EH (cell line): ENCODE data around the gene INHBA.

Experiments
- DNase-seq: peaks from one replicate; pipeline ENCODE4 v3.0.0-alpha.2; 2015; ENCODE audit warnings: low read depth

INHBA gene

DNA sequence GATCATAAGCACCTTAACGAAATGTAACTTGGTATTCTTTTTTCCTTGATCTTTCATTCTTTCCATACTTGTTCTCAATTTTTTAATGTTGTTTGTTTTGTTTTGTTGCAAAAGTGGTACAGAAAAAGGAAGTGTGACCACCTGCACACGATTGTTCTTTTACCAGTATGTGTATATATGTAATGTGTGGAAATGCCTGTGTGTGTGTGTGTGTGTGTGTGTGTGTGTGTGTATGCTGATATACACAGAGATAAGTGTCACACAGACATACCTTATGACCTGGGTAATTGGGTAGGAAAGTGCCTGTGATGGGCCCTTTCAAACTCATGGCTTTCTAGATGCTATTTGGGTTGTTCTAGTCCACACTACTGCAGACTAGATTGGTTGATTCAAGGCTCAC lies 14.0 kb downstream of the INHBA start:
- DNase-seq: no peak

DNA sequence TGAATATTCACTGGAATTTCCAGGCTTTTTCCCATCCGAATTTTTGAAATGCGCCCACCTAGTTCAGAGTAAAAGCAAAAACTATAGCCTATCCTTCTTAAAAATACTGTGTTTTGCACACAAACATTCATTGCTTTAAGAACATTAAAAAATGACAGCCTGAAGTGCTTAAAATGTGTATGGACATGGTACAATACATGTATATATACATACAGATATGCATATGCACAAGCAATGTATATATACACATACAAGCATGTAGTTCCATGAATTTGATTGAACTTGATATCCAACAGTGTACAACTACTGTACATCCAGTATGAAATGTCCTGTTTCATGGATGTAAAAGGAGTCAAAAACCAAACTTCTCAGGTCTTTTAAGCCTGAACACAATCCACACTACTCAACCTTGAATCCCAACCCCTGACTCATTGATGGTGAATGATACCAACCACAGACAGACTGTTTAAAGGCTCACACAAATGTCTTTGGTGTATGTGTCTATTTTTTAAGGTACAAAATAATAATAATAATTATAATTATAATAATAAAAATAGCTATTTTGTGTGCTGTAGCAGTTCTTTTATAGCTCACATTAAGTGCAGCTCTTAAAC lies 14.8 kb downstream of the INHBA start:
- peak; percentile 45 for DNase-seq

DNA sequence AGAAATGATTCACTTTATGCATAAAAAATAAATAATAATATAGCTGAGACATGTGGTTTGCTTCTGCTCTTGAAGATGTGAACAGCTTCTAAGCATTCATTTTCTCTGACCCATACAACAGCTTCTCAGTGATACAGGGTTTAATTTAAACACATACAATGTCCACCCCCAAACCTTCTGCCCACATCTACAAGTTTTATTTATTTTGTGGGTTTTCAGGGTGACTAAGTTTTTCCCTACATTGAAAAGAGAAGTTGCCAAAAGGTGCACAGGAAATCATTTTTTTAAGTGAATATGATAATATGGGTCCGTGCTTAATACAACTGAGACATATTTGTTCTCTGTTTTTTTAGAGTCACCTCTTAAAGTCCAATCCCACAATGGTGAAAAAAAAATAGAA lies 17.2 kb downstream of the INHBA start:
- peak; percentile 60 for DNase-seq

DNA sequence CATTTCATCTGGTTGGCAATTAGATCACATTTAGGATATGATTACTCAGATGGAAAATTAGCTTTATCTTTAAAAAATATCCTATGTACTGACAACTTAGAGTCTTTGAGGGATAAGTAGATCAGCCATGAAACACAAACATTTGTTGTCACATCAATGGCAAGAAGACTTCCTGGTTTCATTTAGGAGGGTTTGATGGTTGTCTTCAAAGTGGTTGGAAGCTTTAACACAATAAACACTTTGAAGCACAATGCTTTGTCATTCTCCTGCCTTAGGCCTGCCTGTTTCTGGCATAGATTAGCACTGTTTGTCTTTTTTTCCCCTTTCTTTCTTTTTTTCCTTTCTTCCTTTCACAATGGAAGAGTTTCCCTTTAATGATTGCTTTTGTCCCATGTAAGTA lies 20.5 kb downstream of the INHBA start:
- DNase-seq: no peak

DNA sequence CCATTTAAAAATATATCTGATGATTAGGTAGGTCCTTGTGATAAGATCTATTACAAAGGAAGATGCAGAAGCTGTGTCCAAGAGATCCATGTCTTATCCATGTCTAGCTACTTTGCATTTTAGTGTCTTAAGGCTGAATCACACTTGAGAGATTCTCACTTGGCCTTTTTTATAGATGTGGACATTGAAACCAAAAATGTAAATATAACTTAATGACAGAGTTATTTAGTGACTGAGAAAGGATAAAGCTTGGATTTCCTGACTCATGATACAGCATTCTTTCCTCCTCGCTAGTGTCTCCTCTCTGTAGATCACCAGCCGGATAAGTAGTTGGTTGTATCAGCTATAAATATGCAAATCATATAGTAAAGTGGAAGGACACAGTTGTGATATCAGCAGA lies 23.3 kb downstream of the INHBA start:
- DNase-seq: peak; percentile 93

DNA sequence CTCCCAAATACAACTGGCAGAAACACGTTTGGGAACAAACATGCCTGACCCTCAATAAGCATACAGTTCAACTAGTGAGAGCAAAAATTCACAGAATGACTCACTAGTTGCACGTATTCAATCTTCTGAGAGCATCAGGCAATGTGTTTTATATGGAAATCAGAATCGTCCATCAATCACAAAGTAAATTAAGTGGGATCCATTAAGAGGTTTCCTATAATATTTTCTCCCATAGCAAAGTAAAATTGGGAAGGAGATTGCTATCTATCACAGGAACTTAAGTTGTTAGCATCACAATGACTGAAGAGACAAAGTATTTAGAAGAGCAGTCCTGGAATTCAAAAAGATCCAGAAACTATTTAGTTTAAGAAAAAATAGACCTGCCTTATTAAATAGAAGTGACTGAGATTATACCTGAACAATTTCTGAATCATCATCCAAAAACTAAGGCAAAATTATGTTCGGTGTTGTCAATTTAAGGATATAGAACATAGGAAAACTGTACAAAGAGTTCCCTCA lies 28.3 kb downstream of the INHBA start:
- DNase-seq: peak; percentile 48

DNA sequence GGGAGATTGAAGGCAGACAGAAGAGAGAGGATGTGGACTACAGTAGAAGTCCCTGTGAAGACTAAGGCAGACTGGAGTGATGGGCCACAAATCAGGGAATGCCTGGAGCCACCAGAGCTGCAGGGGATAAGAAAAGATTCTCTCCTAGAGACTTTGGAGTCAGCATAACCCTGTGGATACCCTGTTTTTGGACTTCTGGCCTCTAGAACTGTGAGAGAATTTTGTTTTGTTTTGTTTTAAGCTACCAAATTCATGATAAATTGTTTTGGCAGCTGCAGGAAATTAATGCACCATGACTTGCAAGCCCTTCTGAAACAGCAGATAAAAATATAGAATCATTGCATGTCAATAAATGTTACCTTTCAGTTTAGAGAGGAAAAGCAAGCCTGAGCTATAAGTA lies 41.3 kb downstream of the INHBA start:
- DNase-seq: peak; percentile 39

DNA sequence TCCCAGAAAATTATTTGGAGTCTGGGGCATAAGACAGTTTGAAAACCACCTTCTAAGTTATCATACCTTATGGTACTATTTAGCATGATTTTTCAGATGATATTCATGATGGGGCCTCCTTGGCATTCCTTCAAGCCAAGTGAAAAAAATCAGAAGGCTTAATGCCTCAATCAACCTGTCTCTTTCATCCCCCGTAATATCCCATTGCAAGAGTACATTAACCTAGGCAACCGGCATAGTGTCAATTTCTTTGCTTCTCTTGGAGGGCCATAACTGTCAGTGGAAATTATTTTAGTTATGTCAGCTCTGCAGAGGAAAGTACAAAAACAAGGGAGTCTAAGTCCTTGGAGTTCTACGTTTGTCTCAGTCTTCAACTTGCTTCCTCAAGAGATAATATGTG lies 43.4 kb downstream of the INHBA start:
- no peak for DNase-seq

DNA sequence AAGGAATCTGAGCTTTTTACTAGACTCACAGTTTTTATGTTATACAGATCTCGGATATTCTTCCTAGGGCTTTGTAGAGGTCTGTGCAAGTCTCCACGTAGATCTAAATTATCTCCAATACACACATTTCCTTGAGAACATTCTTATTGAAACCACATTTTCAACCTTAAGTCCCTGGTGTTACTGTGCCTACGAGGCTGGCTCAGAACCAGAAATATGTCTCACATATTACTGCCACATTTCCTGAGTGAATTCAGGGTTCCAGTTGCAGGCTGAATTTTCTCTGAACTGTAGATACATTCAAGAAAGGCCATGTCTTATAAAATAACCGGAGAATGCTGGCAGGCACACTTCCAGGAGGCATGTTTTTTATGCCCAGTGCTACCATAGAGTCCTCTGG lies 46.5 kb downstream of the INHBA start:
- DNase-seq: peak; percentile 78

DNA sequence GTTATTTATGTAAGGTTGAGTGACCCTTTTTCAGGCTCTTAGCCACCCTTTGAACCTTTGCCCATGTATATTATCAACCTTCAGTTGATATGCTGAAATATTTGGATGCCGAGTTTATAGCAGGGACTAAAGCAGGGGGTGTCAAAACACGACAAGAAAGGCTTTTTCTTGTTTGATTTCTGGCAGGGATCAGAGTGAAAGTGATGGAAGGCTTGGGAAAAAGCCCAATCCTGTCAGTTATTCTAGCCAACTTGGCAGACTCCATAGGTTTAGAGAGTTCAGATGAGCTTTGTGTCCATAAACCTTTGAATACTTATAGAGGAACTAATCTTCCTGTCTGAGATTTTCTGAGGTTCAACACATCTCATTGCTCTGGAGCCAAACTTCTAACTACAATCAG lies 47.5 kb downstream of the INHBA start:
- no peak for DNase-seq

DNA sequence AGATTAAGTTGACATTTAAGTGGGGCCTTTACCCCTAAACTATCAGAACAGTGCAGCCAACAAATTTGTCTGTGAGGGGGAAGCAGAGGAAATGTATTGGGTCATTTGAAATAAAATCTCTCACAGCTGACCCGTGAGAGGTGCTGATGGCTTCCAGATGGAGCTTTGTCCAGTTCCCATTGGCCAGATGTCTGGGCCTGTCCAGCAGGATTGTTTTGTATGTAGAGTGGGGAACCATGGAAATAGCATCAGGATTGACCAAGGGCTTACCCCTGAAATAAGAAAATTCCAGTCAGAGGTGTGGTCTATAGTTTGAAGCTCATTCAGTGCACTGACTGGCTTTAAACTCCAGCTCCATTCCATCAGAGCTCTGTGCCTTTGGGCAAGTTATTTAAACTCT lies 50.6 kb downstream of the INHBA start:
- peak; percentile 40 for DNase-seq

DNA sequence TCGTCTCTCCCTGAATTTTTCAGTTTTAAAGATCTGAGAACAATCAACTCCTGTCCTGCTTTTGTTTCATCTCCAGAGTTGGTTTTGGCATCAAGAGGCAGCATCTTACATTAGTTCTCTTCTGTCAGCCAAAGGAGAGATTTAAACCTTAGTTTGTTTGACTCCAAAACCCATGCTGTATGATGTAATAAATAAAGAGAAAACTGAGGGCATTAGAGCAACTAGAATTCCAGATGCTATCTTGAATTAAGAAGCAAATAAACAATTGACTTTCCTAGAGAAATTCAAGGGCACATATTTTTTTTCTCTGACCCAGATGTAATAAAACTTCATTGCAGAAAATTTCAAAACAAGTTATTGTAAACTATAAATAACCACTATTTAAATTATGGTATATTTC lies 54.4 kb downstream of the INHBA start:
- peak; percentile 54 for DNase-seq

DNA sequence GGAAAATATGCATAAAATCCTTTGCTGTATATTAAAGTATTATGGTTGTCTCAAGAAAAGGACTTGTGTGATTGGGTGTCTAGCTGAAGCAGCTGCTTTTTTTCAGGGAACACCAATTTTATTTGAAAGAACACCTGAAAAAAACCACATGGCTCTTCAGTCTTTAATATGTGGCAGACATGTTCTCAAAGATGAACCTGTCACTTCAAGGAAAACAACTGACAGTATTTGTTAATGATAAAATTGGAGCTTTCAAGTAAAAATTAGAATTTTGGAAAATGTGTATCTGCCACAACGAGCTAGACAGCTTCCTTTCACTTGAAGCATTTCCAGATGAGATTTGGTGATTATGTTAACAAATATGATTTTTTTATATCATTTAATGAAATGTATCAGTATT lies 59.3 kb downstream of the INHBA start:
- no peak for DNase-seq

DNA sequence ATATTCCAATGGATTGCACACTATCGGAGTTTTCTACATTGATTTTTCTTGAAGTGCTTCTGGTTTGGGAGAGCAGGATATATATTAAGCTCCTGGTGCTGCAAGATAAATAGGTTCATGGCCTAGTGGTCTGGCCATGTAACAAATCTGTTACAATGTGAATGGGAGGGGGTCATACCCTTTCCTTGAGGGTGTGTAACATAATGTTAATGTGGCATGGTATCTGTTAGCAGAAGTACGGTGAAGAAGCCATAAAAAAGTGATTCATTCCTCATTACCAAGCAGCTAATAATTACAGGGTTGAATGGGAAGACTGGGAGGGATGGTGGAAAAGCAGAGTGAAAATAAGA lies 61.2 kb downstream of the INHBA start:
- no peak for DNase-seq

DNA sequence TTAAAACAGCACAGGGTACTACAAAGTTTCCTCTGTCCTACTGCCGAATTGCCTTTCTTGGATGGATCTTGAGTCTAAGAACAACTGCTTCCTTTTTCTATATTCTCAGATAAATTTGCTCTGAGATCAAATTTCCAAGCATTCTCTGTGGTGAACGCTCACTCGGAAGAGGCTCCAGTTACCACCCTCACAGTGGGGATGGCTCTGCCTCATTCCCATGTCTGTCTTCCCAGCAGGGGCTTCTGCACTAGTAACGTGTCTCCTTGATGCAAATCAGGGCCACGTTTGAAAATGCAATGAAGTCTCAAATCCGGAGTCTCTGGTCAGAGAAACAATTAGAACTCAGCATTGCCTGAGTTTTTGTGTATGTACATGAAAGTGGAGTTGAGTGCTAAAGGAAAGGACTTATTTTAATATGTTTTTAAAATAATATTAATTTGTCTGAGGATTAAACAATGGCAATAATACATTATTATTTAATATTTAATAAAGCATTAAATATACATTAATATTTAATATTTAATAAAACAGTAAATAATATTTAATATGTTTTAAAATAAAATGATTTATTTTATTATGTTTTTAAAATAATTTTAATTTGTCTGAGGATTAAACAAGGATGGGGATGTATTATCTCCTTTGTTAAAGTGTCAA lies 61.8 kb downstream of the INHBA start:
- DNase-seq: no peak

DNA sequence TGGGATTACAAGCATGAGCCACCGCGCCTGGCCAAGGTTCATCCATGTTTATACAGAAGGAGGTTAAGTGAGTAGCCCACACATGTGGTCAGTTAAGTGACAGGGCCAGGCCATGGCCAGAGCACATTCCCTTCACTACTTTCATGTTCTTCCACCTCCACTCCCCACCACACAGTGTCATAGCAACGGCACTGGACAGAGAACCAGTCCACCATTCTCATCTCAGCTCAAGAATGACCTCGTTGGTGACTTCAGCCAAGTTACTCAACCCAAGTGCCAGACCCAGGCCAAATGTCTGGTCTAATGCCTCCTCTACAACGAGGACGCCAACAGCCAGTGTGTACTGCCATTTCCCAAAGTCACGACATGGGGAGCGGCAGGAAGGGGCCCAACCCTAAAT lies 62.4 kb downstream of the INHBA start:
- no peak for DNase-seq

DNA sequence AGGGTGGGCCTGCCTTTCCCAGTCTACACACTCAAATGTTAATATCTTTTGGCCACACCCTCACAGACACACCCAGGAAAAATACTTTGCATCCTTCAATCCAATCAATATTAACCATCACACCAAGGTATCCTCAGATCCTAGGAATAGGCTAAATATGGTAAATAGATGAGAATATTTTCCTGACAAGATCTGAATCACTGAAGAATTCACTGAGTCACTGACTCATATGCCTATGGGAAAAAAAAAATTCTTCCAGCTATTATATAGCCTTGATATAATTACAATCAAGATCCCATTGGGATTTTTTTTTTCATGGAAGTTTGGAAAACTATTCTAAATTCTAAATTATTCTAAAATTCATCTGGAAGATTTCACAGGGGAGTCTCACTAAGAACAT lies 65.8 kb downstream of the INHBA start:
- peak; percentile 65 for DNase-seq
